B cell (primary cell): ENCODE data around the gene PPP1R9A. TPM values are rescaled to one million over a fixed set of nuclear protein-coding genes. Genes with fewer than 3 reads are reported as not detected.

Experiments used
- ATAC-seq: fragments of 200-7000 bp; cut with Tn5 transposase; one replicate; pipeline ENCODE4 v1.10.0; 2021; ENCODE audit warnings: low read depth, mild to moderate bottlenecking, moderate number of reproducible peaks, moderate library complexity
- CTCF ChIA-PET: fragments of 350-600 bp; sonication (Branson Sonifier 250); formaldehyde crosslinking; loops from one replicate; lab custom pipeline; 2021; ENCODE audit warnings: antibody characterized with exemption, inconsistent platforms; lab: Charles Lee
- POLR2A ChIA-PET: fragments of 350-600 bp; sonication (Branson Sonifier 250); formaldehyde crosslinking; loops from one replicate; lab custom pipeline; 2021; ENCODE audit warnings: antibody characterized with exemption; lab: Charles Lee
- DNase-seq: peaks from one replicate; pipeline ENCODE4 v3.0.0; 2013
- H2AFZ ChIP-seq: 2 replicates; pipeline ENCODE4 v1.6.1; 2012; ENCODE audit warnings: mild to moderate bottlenecking, low read depth, low read length; ENCODE audit not compliant: insufficient read depth, poor library complexity, severe bottlenecking
- H3K27ac ChIP-seq, 2 donors: 1 replicate in 1 of 2; 2 replicates in 1 of 2; pipeline ENCODE4 v1.5.1; 2012 to 2013; ENCODE audit warnings: low read length in 2 of 2, mild to moderate bottlenecking in 2 of 2, moderate library complexity in 1 of 2
- H3K27me3 ChIP-seq, 4 experiments: fragments of 200-600 bp in 1 of 4; sonication (generic) in 1 of 4; replicated peaks in 1 of 4; 1 replicate in 2 of 4; 2 replicates in 2 of 4; pipeline versions ENCODE4 v1.6.1 to v1.7.0; 2013 to 2016; ENCODE audit warnings: low read length in 3 of 4, mild to moderate bottlenecking in 2 of 4, mixed read lengths in 1 of 4, moderate library complexity in 1 of 4; ENCODE audit not compliant: insufficient read depth in 4 of 4, control insufficient read depth in 3 of 4; ENCODE audit errors: control extremely low read depth in 1 of 4
- H3K36me3 ChIP-seq, 2 experiments: replicated peaks in 1 of 2; 1 replicate in 1 of 2; 2 replicates in 1 of 2; pipeline versions ENCODE4 v1.6.1 to v1.7.1; 2013; ENCODE audit warnings: low read length in 1 of 2; ENCODE audit not compliant: insufficient read depth in 2 of 2, control insufficient read depth in 1 of 2; ENCODE audit errors: control extremely low read depth in 1 of 2, extremely low read depth in 1 of 2
- H3K4me1 ChIP-seq, 2 donors: fragments of 200-600 bp in 1 of 2; sonication (generic) in 1 of 2; 1 replicate in 1 of 2; 2 replicates in 1 of 2; pipeline versions ENCODE4 v1.5.1 to v1.6.1; 2013 to 2017; ENCODE audit warnings: low read length in 2 of 2; ENCODE audit not compliant: control insufficient read depth in 2 of 2, insufficient read depth in 2 of 2
- H3K4me2 ChIP-seq: replicated peaks from 2 replicates; pipeline ENCODE3; 2012; ENCODE audit warnings: mild to moderate bottlenecking, low read depth, low read length; ENCODE audit not compliant: poor library complexity, severe bottlenecking
- H3K4me3 ChIP-seq, 5 experiments: fragments of 200-600 bp in 1 of 5; sonication (generic) in 1 of 5; 1 replicate in 3 of 5; 2 replicates in 2 of 5; pipeline versions ENCODE4 v1.5.1 to v1.7.0; 2011 to 2016; ENCODE audit warnings: low read length in 4 of 5, mild to moderate bottlenecking in 4 of 5, low read depth in 2 of 5, control low read depth in 1 of 5, moderate library complexity in 1 of 5; ENCODE audit not compliant: insufficient read depth in 1 of 5; ENCODE audit errors: control extremely low read depth in 1 of 5, extremely low read depth in 1 of 5
- H3K79me2 ChIP-seq: fragments of 200-600 bp; sonication (generic); one replicate; pipeline ENCODE4 v1.6.0; 2016; ENCODE audit warnings: low read length; ENCODE audit not compliant: control insufficient read depth, insufficient read depth
- H3K9ac ChIP-seq: fragments of 200-600 bp; sonication (generic); 2 replicates; pipeline ENCODE4 v1.6.1; 2017; ENCODE audit warnings: mild to moderate bottlenecking, low read length, moderate library complexity
- H3K9me3 ChIP-seq, 3 donors: one replicate each; pipeline versions ENCODE4 v1.6.1 to v1.7.1; 2013; ENCODE audit warnings: low read length in 2 of 3; ENCODE audit not compliant: control insufficient read depth in 2 of 3, insufficient read depth in 1 of 3; ENCODE audit errors: control extremely low read depth in 1 of 3
- H4K20me1 ChIP-seq: 2 replicates; pipeline ENCODE4 v1.6.0; 2012; ENCODE audit warnings: mild to moderate bottlenecking, low read length; ENCODE audit not compliant: insufficient read depth, control insufficient read depth, poor library complexity, severe bottlenecking
- H3K27ac Mint-ChIP-seq: one replicate; pipeline ENCODE4 v1.8.0; 2021; ENCODE audit warnings: mixed read lengths
- H3K27me3 Mint-ChIP-seq: one replicate; pipeline ENCODE4 v1.8.0; 2021; ENCODE audit warnings: mixed read lengths
- H3K4me1 Mint-ChIP-seq: one replicate; pipeline ENCODE4 v1.8.0; 2021; ENCODE audit warnings: mixed read lengths
- H3K4me3 Mint-ChIP-seq: one replicate; pipeline ENCODE4 v1.8.0; 2021; ENCODE audit warnings: mixed read lengths
- H3K9me3 Mint-ChIP-seq: one replicate; pipeline ENCODE4 v1.8.0; 2022; ENCODE audit warnings: mixed read lengths; ENCODE audit not compliant: insufficient read depth
- CTCF ChIP-seq: fragments of 200-600 bp; IDR thresholded peaks from one replicate; pipeline ENCODE4 v1.8.0; 2022; ENCODE audit warnings: antibody characterized with exemption, mild to moderate bottlenecking
- EZH2 ChIP-seq: IDR thresholded peaks from 2 replicates; pipeline ENCODE4 v1.6.1; 2012; ENCODE audit warnings: borderline replicate concordance, low read depth, mild to moderate bottlenecking, moderate library complexity, low read length; ENCODE audit not compliant: insufficient read depth, poor library complexity, severe bottlenecking
- WGBS: methylation state at CpG from one replicate; pipeline ENCODE4 v1.1.5; 2013; ENCODE audit warnings: missing lambda C conversion rate; ENCODE audit not compliant: insufficient coverage; 5-methylcytosine and 5-hydroxymethylcytosine counted together
- intact Hi-C: fragments of 100-400 bp; cut with micrococcal nuclease; formaldehyde crosslinking; loops from one replicate; pipeline ENCODE4 v1.10.0; 2022
- polyA plus RNA-seq: library from polyadenylated mRNA; depleted of rRNA; stranded (reverse); fragments of >200 nt; gene quantifications from 2 replicates; pipeline ENCODE4 v1.2.3, GENCODE V29; 2012
- total RNA-seq, 2 donors: library from RNA; stranded (reverse); fragments of 120-200 nt in 1 of 2; gene quantifications; 1 replicate in 1 of 2; 2 replicates in 1 of 2; pipeline versions ENCODE4 v1.2.3 to v1.2.4, GENCODE V29; 2013 to 2022

Gene PPP1R9A
- total and polyA plus RNA-seq, 2 donors (not counting 1 experiment from before 2014, with no cell fraction given), result 1.1 to 4.8 TPM

DNA sequence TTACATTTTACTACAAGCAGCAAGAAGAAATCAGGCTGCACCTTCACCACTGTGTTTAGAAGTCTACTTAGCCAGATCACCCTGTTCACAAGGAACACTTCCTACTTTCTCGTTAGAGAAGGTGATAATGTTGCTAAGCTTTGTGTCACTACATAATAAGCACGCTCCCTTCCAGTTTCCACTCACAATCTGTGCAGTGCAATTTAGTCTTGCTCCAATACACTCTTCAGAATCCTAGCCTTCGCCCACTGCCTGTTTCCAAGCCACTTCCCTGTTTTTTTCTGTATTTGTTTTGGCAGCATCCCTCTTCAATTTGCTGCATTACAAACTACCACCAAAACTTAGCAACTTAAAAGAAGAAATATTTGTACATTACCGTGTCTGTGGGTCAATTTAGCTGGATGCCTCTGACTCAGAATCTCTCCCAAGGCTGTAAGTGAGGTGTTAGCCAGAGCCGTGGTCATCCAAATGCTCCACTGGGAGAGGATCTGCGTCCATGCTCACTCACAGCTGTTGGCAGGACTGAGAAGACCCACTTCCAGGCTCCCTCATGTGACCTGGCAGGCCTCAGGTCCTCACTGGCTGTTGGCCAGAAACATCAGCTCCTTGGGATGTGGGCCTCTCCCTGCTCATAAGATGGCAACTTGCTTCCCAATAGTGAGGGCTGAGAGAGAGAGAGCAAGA is 306.6 kb downstream of the PPP1R9A start:
- POLR2A ChIA-PET, result no interaction called here
- no peaks in the 10 kb centered on the region for H3K79me2 ChIP-seq
- no peak overlapping the region for H3K27ac Mint-ChIP-seq
- H3K9ac ChIP-seq, result no peak overlapping the region
- H3K4me2 ChIP-seq, result no peak overlapping the region
- CTCF ChIA-PET, result no interaction called here
- DNase-seq (no peak), ATAC-seq (no peak)
- H3K27me3 Mint-ChIP-seq, result no peaks in the 10 kb centered on the region
- H3K4me1 ChIP-seq, result no peaks in the 10 kb centered on the region
- H3K4me1 Mint-ChIP-seq, result no peaks in the 10 kb centered on the region
- intact Hi-C loops, result no loop called here
- peaks cover 0 to 4% (median 0%) of the 10 kb centered on the region in 3 donors for H3K9me3 ChIP-seq
- H3K36me3 ChIP-seq, result no peaks in the 10 kb centered on the region
- H3K4me3 ChIP-seq, result no peak overlapping the region
- H3K4me3 Mint-ChIP-seq, result no peak overlapping the region
- H3K27ac ChIP-seq, result no peak overlapping the region
- no peaks in the 10 kb centered on the region for H4K20me1 ChIP-seq
- TF ChIP-seq CTCF (no peak), EZH2 (no peak)
- peaks cover 2% of the 10 kb centered on the region for H3K9me3 Mint-ChIP-seq
- no peak overlapping the region for H2AFZ ChIP-seq
- no peaks in the 10 kb centered on the region for H3K27me3 ChIP-seq
- 91% methylated on average over 5 of the region's 6 CpGs for WGBS

GRCh38 chr7:95219721-95220120 is 312.3 kb downstream of the PPP1R9A start:
- TF ChIP-seq CTCF (no peak), EZH2 (no peak)
- Histone ChIP-seq H3K27me3 (no peaks in the 10 kb centered on the region), H3K4me2 (no peak overlapping the region), H3K9ac (no peak overlapping the region), H2AFZ (no peak overlapping the region), H3K4me1 (no peaks in the 10 kb centered on the region), H3K79me2 (no peaks in the 10 kb centered on the region), H3K9me3 (no peaks in the 10 kb centered on the region), H3K36me3 (no peaks in the 10 kb centered on the region), H4K20me1 (no peaks in the 10 kb centered on the region), H3K27ac (no peak overlapping the region), H3K4me3 (no peak overlapping the region)
- WGBS, result no CpG with 5 or more reads among the region's 2 CpGs
- H3K4me3 Mint-ChIP-seq, result no peak overlapping the region
- no peak overlapping the region for H3K27ac Mint-ChIP-seq
- no peaks in the 10 kb centered on the region for H3K9me3 Mint-ChIP-seq
- no peaks in the 10 kb centered on the region for H3K4me1 Mint-ChIP-seq
- intact Hi-C loops, result no loop called here
- no peaks in the 10 kb centered on the region for H3K27me3 Mint-ChIP-seq
- DNase-seq, result no peak
- ATAC-seq, result no peak
- CTCF ChIA-PET, result no interaction called here
- POLR2A ChIA-PET, result no interaction called here
